H9 (cell line): ENCODE measurements around the gene ANKRD34A. TPM values are rescaled to one million over a fixed set of nuclear protein-coding genes. Genes with fewer than 3 reads are reported as not detected.

Experiments used
- DNase-seq: peaks from one replicate; pipeline ENCODE4 v3.0.0-alpha.2; 2017
- H2AFZ ChIP-seq: one replicate; pipeline ENCODE4 v1.6.1; 2013; ENCODE audit warnings: mild to moderate bottlenecking, low read length, control low read depth, moderate library complexity
- H2AK5ac ChIP-seq: 2 replicates; pipeline ENCODE4 v1.6.1; 2013; ENCODE audit warnings: low read length, control low read depth, mixed read lengths; ENCODE audit not compliant: insufficient read length
- H2BK120ac ChIP-seq: one replicate; pipeline ENCODE4 v1.6.1; 2013; ENCODE audit warnings: low read depth, mild to moderate bottlenecking, low read length, control low read depth, inconsistent platforms; ENCODE audit not compliant: poor library complexity, severe bottlenecking
- H2BK12ac ChIP-seq: 2 replicates; pipeline ENCODE4 v1.6.1; 2013; ENCODE audit warnings: low read length, control low read depth, mixed read lengths, low read depth; ENCODE audit not compliant: insufficient read length
- H2BK15ac ChIP-seq: 2 replicates; pipeline ENCODE4 v1.6.1; 2013; ENCODE audit warnings: low read depth, low read length, control low read depth
- H2BK20ac ChIP-seq: one replicate; pipeline ENCODE4 v1.6.1; 2013; ENCODE audit warnings: low read depth, mild to moderate bottlenecking, low read length, control low read depth, inconsistent platforms; ENCODE audit not compliant: poor library complexity, severe bottlenecking
- H2BK5ac ChIP-seq: 2 replicates; pipeline ENCODE4 v1.6.1; 2013; ENCODE audit warnings: low read length, control low read depth, mixed read lengths; ENCODE audit not compliant: insufficient read length
- H3K14ac ChIP-seq: 2 replicates; pipeline ENCODE4 v1.6.1; 2013; ENCODE audit warnings: low read length, control low read depth; ENCODE audit not compliant: insufficient read depth
- H3K18ac ChIP-seq: 2 replicates; pipeline ENCODE4 v1.6.1; 2013; ENCODE audit warnings: low read depth, mild to moderate bottlenecking, mixed read lengths, low read length, control low read depth; ENCODE audit not compliant: insufficient read length
- H3K23ac ChIP-seq: 2 replicates; pipeline ENCODE4 v1.6.1; 2013; ENCODE audit warnings: low read length, control low read depth, mixed read lengths, low read depth; ENCODE audit not compliant: insufficient read length
- H3K23me2 ChIP-seq: 2 replicates; pipeline ENCODE4 v1.6.1; 2013; ENCODE audit warnings: low read depth, mild to moderate bottlenecking, mixed read lengths, low read length, control low read depth; ENCODE audit not compliant: insufficient read length, poor library complexity, severe bottlenecking
- H3K27ac ChIP-seq: 2 replicates; pipeline ENCODE4 v1.5.1; 2013; ENCODE audit warnings: low read length, control low read depth, mixed read lengths, low read depth; ENCODE audit not compliant: insufficient read length
- H3K27me3 ChIP-seq: 2 replicates; pipeline ENCODE4 v1.6.1; 2013; ENCODE audit warnings: low read length, control low read depth, inconsistent platforms; ENCODE audit not compliant: insufficient read depth
- H3K4ac ChIP-seq: 2 replicates; pipeline ENCODE4 v1.6.1; 2013; ENCODE audit warnings: low read depth, mild to moderate bottlenecking, control low read depth, inconsistent platforms, low read length, moderate library complexity
- H3K4me1 ChIP-seq: 2 replicates; pipeline ENCODE4 v1.6.1; 2013; ENCODE audit warnings: low read length, control low read depth, inconsistent platforms; ENCODE audit not compliant: insufficient read depth
- H3K4me2 ChIP-seq: 2 replicates; pipeline ENCODE4 v1.6.1; 2013; ENCODE audit warnings: low read length, control low read depth, mixed read lengths; ENCODE audit not compliant: insufficient read length, insufficient read depth
- H3K56ac ChIP-seq: 2 replicates; pipeline ENCODE4 v1.6.1; 2013; ENCODE audit warnings: low read depth, mild to moderate bottlenecking, mixed read lengths, low read length, control low read depth; ENCODE audit not compliant: insufficient read length
- H3K79me1 ChIP-seq: 2 replicates; pipeline ENCODE4 v1.6.1; 2013; ENCODE audit warnings: low read depth, mild to moderate bottlenecking, moderate library complexity, low read length, control low read depth, inconsistent platforms; ENCODE audit not compliant: insufficient read depth, poor library complexity, severe bottlenecking
- H3K79me2 ChIP-seq: 2 replicates; pipeline ENCODE4 v1.6.1; 2013; ENCODE audit warnings: low read length, control low read depth, inconsistent platforms; ENCODE audit not compliant: insufficient read depth
- H3K9ac ChIP-seq: 2 replicates; pipeline ENCODE4 v1.6.1; 2013; ENCODE audit warnings: low read length, control low read depth, mixed read lengths; ENCODE audit not compliant: insufficient read length; ENCODE audit errors: extremely low read depth
- H3K9me3 ChIP-seq: one replicate; pipeline ENCODE4 v1.6.1; 2013; ENCODE audit warnings: low read depth, low read length, inconsistent platforms; ENCODE audit not compliant: control insufficient read depth
- H3T11ph ChIP-seq: one replicate; pipeline ENCODE4 v1.6.1; 2013; ENCODE audit warnings: mild to moderate bottlenecking, low read length, control low read depth, inconsistent platforms
- H4K20me1 ChIP-seq: one replicate; pipeline ENCODE4 v1.6.1; 2013; ENCODE audit not compliant: control insufficient read depth, insufficient read length, insufficient read depth
- H4K5ac ChIP-seq: 2 replicates; pipeline ENCODE4 v1.6.1; 2013; ENCODE audit warnings: low read depth, mild to moderate bottlenecking, mixed read lengths, low read length, control low read depth; ENCODE audit not compliant: insufficient read length
- H4K8ac ChIP-seq: replicated peaks from 2 replicates; pipeline ENCODE4 v1.6.1; 2013; ENCODE audit warnings: low read length, control low read depth, mixed read lengths, low read depth; ENCODE audit not compliant: insufficient read length
- H4K91ac ChIP-seq: 2 replicates; pipeline ENCODE4 v1.6.1; 2013; ENCODE audit warnings: low read depth, mild to moderate bottlenecking, moderate library complexity, mixed read lengths, low read length, control low read depth; ENCODE audit not compliant: insufficient read length
- H3K27ac Mint-ChIP-seq, 3 experiments: 2 replicates in 2 of 3; 3 replicates in 1 of 3; pipeline ENCODE4 v1.8.0; 2020 to 2021; ENCODE audit warnings: mixed read lengths in 3 of 3, mild to moderate bottlenecking in 1 of 3, moderate library complexity in 1 of 3
- H3K27me3 Mint-ChIP-seq: 2 replicates; pipeline ENCODE4 v1.8.0; 2021; ENCODE audit warnings: low read depth, mild to moderate bottlenecking, moderate library complexity, mixed read lengths
- H3K36me3 Mint-ChIP-seq, 3 experiments: 2 replicates in 2 of 3; 3 replicates in 1 of 3; pipeline ENCODE4 v1.8.0; 2020 to 2021; ENCODE audit warnings: low read depth in 3 of 3, mixed read lengths in 3 of 3; ENCODE audit not compliant: insufficient read depth in 1 of 3
- H3K4me1 Mint-ChIP-seq, 2 experiments: 2 replicates each; pipeline ENCODE4 v1.8.0; 2020; ENCODE audit warnings: mixed read lengths in 2 of 2
- H3K4me3 Mint-ChIP-seq, 2 experiments: 2 replicates in 1 of 2; 3 replicates in 1 of 2; pipeline ENCODE4 v1.8.0; 2020 to 2021; ENCODE audit warnings: mild to moderate bottlenecking in 2 of 2, mixed read lengths in 2 of 2, moderate library complexity in 1 of 2
- H3K9me3 Mint-ChIP-seq, 2 experiments: 2 replicates in 1 of 2; 3 replicates in 1 of 2; pipeline ENCODE4 v1.8.0; 2020; ENCODE audit warnings: mild to moderate bottlenecking in 2 of 2, mixed read lengths in 2 of 2, moderate library complexity in 1 of 2
- CTCF ChIP-seq: fragments of 200-600 bp; sonication (generic); conservative IDR thresholded peaks from 3 replicates; pipeline ENCODE4 v1.8.0; 2021; ENCODE audit warnings: antibody characterized with exemption, mild to moderate bottlenecking
- WGBS: extraction: QIAGEN DNeasy Blood & Tissue Kit; methylation state at CpG from one replicate; pipeline ENCODE4 v1.1.7; 2013; ENCODE audit warnings: missing lambda C conversion rate, low lambda C conversion rate, mixed read lengths; ENCODE audit not compliant: insufficient read length; ENCODE audit errors: extremely low coverage; 5-methylcytosine and 5-hydroxymethylcytosine counted together
- total RNA-seq: library from RNA; stranded (reverse); gene quantifications from 2 replicates; pipeline ENCODE4 v1.2.1, GENCODE V29; 2021

ANKRD34A gene
- total RNA-seq, 1 experiment from 2014 or later: 0.39 TPM

DNA sequence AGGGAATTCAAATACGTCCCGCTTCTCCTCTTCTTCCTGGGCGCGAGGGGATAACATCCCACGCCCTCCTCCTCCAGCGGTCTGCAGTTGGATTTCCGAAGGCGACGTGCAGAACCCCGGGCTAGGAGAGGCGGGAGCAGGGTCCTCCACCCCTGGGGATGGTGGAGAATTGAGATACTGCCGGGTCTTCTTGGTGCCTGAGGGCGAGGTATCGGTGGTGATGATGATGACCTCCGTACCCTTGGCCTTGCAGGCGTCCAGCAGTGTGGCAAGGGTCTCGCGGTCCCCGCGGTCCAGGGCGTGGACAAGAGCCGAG, 3.3 kb downstream of the ANKRD34A start:
- Histone ChIP-seq H3K14ac (no peak overlapping the region), H2AFZ (no peak overlapping the region)
- TF ChIP-seq CTCF: no peak

More for the DNA sequence above, 3.3 kb downstream of the ANKRD34A start:
- Histone ChIP-seq H3K4me1 (peaks cover 2% of the 10 kb centered on the region; the same call in 1 of the 2 replicates), H2BK20ac (no peak overlapping the region), H3K27ac (no peak overlapping the region), H3K23me2 (peaks cover 31% of the 10 kb centered on the region), H3K79me2 (no peaks in the 10 kb centered on the region), H3K56ac (no peak overlapping the region), H4K8ac (no peak overlapping the region), H3K4ac (no peak overlapping the region), H3K23ac (no peak overlapping the region), H2BK15ac (no peak overlapping the region), H4K5ac (no peak overlapping the region), H2BK12ac (no peak overlapping the region), H4K20me1 (no peaks in the 10 kb centered on the region), H3K4me2 (peak overlapping the region; percentile 75), H3K9ac (no peak overlapping the region), H3T11ph (no peak overlapping the region), H2BK120ac (no peak overlapping the region), H3K9me3 (no peaks in the 10 kb centered on the region), H3K27me3 (peaks cover 42% of the 10 kb centered on the region), H2AK5ac (no peak overlapping the region), H4K91ac (no peak overlapping the region), H3K18ac (no peak overlapping the region), H2BK5ac (no peak overlapping the region), H3K79me1 (no peaks in the 10 kb centered on the region)
- WGBS: no CpG with 5 or more reads among the region's 22 CpGs
- Mint-ChIP-seq H3K4me1 (peaks cover 42 to 50% of the 10 kb centered on the region in 2 experiments), H3K27me3 (peaks cover 74% of the 10 kb centered on the region), H3K27ac (peak overlapping the region in 1 of 3 experiments; percentile 94; a peak in 2 of 7 replicates), H3K4me3 (peak overlapping the region; percentile 87 to 95), H3K9me3 (no peaks in the 10 kb centered on the region), H3K36me3 (no peaks in the 10 kb centered on the region; a peak in 1 of 7 replicates)
- no peak for DNase-seq
